ENCODE measurements around the gene REEP6.

The REEP6 gene

DNA sequence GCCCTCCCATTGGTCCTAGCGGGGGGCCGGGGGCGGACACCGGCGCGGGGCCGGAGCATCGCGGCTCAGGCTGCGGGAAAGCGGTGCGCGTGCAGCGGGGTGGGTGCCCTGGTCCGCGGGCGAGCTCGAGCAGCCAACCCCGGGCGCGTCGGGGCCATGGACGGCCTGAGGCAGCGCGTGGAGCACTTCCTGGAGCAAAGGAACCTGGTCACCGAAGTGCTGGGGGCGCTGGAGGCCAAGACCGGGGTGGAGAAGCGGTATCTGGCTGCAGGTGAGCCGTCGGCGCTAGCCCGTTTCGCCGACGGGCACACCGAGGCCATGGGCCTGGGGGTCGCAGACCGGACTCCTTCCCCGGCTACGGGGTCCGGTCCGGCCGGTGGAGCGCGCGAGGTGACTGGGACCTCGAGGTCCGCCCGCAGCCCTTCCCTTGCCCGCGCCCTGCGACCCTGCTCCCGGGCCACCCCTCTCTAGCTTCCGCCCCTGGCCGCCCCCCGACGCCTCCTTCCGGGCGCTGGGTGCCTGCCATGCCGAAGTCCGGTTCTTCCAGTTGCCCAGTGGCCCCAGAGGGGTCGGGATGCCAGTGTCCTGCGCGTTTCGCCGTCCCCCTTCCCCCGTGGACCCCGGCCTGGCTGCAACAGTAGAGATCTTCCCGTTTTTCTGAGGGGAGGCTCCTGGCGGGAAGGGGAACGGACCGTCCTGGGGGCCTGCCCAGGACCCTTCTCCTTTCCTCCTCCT lies at the start of gene REEP6:
REEP6 (plus strand) TSS at position 68 of the 735 bp plus-strand sequence; CDS start at position 157, 89 bp downstream.
- DNase-seq, result no peak

- DNase-seq, result no peak
Observed at GRCh38 chr19:1441677-1442438, 49.1 kb upstream of the REEP6 start.

DNA sequence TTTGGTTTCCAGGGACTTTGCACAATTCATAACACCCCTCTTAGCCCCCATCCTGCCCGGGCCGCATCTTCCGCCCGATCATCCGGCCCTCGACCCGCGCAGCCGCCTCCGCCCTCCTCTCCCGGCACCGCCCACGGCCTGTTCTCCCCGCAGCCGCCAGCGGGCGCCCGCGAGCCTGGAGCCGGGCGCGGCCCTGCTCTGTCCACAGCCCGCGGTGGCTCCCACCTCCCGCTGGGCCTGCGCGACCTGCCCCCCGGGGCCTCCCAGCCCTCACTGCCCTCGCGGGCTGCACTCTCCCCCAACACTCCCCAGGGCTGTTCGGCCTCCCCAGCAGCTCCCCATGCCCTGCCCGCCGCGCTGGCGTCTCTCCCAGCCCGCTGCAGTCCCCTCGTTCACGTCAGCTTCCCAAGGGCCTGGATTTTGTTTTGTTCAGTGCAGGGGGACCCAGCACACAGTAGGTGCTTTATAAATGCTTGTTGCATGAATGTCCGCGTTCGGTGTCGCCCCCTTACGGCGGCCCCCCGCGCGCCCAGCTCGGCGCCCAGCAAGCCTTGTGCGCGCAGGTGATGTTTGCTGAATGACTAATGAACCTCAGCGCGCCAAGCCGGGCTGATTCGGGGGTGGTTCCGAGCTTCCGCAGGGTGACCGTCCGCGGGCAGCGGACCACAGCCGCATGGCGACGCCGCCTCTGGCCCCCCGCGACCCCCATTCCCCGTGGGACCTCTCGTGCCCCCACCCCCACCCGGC lies 45.6 kb upstream of the REEP6 start:
- peak; percentile 80 to 84 for DNase-seq

- DNase-seq, result no peak
Observed at GRCh38 chr19:1445932-1446712, 44.9 kb upstream of the REEP6 start.

DNA sequence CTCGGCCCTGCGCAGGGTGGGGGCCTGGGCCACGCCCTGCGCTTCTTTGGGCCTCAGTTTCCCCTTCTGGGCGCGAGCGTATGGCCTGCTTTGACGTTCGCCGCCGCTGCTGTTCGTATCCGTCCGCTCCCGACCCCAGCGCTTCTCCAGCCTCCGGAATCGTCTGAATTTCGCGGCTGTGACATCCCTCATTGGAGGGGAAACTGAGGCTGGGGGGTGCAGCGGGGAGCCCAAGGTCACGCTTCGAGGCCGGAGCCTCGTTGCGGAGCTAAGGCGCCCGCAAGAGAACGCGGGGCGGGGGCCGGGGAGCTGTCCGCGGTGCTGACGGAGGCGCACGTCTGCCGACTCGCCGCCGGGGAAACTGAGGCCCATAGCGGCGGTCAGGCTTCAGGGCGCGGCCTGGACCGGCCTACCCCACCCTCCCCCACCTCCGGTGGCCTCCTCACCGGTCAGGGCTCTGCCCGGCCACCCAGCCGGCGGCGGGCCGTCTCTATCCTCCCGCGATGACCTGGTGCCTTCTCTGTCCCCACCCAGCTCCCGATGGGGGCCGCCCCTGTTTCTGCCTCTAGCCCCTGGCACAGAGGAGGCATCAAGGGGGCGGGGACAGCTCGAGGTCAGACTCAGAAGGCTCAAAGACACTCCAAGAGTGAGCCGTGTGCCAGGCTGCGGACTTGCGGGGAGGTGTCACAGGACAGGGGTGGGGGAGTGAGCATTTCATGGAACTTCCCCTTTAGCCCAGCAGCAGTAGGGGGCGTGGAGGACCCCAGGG lies 44.1 kb upstream of the REEP6 start:
- DNase-seq, result no peak

DNA sequence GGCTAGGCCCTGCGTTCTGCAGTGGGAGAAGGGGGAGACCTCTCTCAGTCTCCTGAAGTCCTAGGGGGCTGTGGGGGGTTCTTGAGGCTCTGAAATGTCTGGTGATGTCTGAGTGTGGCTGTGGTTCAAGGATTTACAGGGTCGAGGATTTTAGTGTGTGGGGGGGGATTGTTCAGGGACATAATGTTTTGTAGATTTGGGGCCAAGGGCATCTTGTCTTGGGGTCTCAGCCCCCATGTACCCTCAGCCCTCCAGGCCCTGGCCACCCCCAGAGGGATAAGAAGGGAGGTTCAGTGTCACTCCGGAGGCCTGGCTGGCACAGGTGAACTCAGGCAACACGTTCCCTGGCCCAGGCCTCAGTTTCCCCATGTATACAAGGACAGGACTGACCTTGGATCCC lies 43.5 kb upstream of the REEP6 start:
- no peak for DNase-seq

DNA sequence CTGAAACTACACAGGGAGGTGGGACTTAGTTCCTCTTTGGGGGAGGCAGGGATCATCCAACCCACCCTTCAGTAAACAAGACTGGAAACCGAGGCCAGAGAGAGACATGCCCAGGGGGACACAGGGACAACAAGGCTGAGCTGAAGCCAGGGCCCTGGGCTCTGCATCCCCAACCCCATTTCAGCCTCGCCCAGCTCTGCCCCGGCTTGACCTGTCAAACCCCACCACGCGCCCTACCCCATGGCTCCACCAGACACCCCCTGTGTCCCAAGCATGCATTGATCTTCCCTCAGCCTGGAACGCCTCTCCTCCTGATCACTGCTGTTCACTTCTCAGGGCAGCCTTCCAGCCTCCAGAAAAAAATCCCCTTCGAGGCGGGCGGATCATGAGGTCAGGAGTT lies 43.0 kb upstream of the REEP6 start:
- DNase-seq, result no peak

DNA sequence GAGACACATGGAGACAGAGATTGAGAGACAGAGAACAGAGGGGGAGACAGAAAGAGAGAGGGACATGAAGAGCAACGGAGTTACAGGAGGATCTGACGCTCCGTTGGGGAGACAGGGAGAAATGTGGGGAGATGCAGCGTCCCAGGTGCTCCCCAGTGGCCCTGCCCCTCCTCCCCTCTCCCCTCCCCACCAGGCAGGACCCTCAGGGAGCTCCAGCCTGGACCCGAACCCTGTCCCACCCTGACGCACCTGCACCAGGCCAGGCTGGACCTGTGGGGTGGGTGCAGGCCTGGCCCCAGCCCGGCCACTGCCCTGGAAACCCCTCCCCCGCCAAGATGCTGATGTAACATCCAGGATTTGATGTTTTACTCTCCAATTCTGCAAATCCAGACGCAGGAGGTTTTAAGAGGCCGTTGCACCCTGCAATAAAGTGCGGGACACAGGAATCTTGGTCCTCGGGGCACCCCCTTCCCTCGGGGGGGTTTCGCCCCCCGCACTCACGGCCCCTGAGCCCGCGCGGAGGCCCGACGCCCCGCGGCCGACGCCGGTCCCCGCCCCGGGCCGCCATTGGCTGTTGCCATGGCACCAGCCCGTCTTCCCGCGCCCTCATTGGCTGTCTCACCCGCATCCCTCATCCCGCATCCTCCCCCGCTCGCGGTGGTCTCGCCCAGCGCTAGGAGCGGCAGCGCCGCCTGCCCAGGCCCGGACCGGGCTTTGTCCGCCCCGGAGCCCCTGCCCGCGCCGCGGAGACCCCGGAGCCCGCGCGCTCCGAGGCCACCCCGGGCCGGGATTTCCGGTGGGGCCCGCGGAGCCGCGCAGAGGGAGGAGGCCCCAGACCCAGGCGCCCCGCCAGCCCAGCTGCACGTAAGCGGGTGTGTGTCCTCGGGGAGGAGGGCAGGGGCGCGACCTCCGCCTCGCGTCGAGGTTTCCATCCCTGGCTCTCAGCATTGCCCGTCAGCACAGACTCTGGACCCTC lies 41.2 kb upstream of the REEP6 start, which contains the start of gene APC2:
APC2 (plus strand) TSS at position 655 of the 976 bp plus-strand sequence. CDS start 2,881 bp downstream, outside the sequence.
- peak in 1 of 2 experiments; percentile 37 for DNase-seq

- no peak for DNase-seq
Observed at GRCh38 chr19:1450735-1451731, 39.9 kb upstream of the REEP6 start.

DNA sequence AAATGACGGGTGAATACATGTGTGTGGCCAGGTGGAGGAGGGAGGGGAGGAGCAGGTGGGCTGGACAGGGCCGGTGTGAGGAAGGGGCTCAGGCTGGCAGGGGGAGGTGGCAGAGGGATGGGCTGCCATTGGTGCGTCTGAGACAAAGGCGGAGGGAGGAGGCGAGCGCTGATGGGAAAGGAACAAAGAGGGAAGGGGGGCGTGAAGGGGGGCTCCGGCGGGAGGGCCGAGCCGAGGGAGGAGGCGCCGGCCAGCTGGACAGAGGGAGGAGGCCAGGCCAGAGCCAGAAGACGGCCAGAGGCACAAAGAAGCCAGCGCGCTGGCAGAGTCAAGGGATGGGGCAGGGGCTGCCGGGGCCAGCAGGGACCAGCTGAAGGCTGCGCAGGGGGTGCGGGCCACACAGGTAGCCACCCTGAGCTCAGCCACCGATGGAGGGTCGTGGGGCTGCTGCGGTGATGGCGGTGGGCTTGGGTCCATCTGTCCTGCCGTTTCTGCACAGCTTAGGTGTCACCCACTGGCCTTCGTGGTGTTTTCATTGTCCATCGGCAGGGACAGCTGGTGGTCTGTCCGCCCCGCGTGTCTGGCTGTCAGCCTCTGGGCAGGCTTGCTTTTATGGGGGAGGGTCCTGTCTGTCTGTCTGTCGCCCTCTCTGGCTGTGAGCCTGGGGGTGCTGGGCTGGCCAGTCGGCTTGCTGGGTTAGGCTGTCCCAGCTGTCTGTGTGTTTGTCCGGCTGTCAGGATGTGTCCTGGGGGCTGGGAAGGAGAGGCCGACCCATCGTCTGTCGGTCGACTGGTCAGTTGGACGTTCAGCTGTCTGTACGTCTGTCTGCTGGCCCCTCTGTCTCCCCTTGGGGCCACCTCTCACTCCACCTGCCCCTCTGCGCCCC lies 38.8 kb upstream of the REEP6 start:
- no peak for DNase-seq

- no peak for DNase-seq
Observed at GRCh38 chr19:1452802-1453524, 38.0 kb upstream of the REEP6 start.

- no peak for DNase-seq
Observed at GRCh38 chr19:1453525-1454364, 37.2 kb upstream of the REEP6 start.

- no peak for DNase-seq
Observed at GRCh38 chr19:1455002-1455335, 36.0 kb upstream of the REEP6 start.

GRCh38 chr19:1455336-1456120 lies 35.5 kb upstream of the REEP6 start:
- DNase-seq, result peak; percentile 69 to 75

DNA sequence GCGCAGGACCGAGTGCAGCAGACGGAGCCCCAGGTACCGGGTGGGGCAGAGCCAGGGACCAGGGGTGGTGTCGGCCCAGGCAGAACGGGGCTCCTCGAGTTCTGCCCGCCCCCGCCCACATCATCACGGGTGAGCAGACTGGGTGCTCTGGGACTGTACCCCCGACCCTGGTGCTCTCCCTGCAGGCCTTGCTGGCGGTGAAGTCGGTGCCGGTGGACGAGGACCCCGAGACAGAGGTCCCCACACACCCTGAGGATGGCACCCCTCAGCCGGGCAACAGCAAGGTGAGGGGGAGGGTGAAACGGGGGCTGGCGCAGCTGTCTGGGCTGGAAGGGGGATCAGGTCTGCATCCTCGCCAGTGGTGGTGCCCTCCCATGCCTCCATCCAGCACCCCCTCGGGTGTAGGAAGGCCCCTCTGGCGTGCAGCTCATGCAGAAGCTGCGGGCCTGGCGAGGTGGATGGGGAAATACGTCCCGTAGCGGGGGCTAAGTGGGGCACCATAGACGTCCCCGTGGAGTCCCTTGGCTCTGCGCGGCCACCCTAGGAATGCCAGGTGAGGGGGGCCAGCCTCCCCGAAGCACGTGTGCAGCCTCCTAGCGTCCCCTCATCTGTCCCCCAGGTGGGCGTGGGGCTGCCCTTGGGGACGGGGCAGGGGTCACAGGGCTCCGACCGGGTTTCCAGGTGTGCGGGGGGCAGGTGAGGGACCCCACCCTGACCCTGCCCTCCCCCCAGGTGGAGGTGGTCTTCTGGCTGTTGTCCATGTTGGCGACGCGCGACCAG lies 34.7 kb upstream of the REEP6 start:
- no peak for DNase-seq

Data from activated CD4-positive, alpha-beta T cell treated with anti-CD3 and anti-CD28 coated beads, Interleukin-2, amount 50 U/mL, for 48 hours (primary cell).